ENCODE results near the gene LTC4S. TPM values are rescaled to one million over a fixed set of nuclear protein-coding genes. Genes with fewer than 3 reads are reported as not detected.
A peak's percentile ranks its signal among the peaks of the same experiment; 100 is the strongest.
"Not testable (repeated sequence)": the region's sequence is repeated elsewhere in the genome, so short reads cannot be mapped to it uniquely, and the experiment has no call there.

LTC4S gene
- total RNA-seq, 2 donors from 2014 or later, result 13.9 to 16.1 TPM

GRCh38 chr5:179767496-179768100 is 26.2 kb upstream of the LTC4S start:
- ATAC-seq, result no peak
- no peak for DNase-seq
- intact Hi-C loops (cut with DNase I), result no loop called here

- peak; percentile 12 for DNase-seq
- intact Hi-C loops (cut with DNase I), result no loop called here
- ATAC-seq, result no peak
Measured at GRCh38 chr5:179768326-179769085, 25.3 kb upstream of the LTC4S start.

DNA sequence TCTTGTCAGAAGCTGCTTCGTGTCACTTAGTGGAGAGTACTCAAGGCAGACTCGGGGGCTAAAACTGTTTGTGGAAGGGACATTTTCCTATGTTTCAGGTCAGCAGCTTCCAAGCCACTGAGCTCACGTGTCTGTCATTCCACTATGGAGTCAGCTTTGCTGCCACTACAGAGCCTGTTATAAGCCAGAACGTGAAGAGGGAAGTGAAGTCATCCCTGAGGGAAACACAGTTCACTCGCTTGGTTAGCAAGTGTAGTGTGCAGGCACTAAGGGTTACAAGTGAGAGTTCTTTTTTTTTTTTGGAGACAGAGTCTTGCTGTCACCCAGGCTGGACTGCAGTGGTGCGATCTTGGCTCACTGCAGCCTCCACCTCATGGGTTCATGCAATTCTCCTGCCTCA is 24.5 kb upstream of the LTC4S start:
- intact Hi-C loops (cut with DNase I), result no loop called here
- DNase-seq (peak; percentile 4), ATAC-seq (no peak)

DNA sequence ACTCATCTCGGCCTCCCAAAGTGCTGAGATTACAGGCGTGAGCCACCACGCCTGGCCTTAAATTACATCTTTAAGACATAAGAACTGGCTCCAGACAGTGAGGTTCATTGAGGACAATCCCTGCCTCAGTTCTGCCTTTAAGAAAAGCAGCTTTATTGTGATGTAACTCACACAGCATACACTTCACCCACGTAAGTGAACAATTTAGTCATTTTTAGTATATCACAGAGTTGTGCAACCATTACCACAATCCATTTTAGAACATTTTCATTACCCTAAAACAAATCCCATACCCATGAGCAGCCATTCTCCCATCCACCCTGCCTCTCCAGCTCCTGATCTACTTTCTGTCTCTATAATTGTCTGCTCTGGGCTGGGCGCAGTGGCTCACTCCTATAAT is 24.0 kb upstream of the LTC4S start:
- no peak for ATAC-seq
- DNase-seq, result peak; percentile 3
- intact Hi-C loops (cut with DNase I), result no loop called here

DNA sequence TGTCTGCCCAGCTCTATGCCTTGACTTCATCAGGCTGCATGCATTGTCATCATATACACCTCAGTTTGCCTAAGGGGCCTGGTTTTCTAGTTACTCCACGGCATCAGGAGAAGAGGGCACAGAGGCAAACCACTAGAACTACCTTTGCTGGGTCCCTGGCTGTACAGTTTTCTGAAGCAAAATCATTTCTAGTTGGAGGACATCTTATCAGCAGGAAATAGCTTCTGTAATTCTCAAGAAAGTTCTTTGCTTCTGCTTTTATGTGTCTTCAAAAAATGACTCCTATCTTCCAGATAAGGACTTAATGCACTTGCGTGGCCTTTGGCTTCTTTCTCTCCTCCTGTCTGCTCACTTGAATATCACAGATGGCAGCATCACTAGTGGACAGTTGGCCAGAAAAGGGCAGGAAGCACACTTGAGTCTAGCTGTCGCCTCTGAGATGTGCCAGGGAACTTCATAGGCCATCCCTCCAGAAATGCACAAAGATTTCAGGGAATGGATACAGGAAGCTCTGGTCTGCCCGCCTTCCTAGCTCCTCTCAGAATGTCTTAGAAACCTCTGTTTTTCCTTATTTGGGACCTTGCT is 22.4 kb upstream of the LTC4S start:
- no peak for ATAC-seq
- peak; percentile 14 for DNase-seq
- intact Hi-C loops (cut with DNase I), result no loop called here

- DNase-seq (peak; percentile 6), ATAC-seq (no peak)
- intact Hi-C loops (cut with DNase I), result no loop called here
Measured at GRCh38 chr5:179772351-179772750, 21.4 kb upstream of the LTC4S start.

DNA sequence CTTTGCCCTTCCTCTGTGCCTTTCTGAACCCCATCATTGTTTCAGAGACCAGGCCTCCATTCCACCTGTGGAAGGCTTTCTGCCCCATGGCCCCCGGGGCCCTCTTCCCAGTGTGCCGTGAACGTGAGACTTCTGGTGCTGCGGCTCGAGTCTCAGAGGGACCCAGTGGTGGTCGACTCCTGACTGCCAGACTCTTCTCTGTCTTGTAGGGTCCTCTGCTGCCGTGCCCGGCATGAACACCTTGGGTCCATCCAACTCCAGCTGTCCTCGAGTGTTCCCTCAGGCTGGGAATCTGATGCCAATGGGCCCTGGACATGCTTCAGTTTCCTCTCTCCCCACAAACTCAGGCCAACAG is 20.1 kb upstream of the LTC4S start:
- DNase-seq (peak; percentile 9), ATAC-seq (no peak)
- intact Hi-C loops (cut with DNase I), result no loop called here

- ATAC-seq, result peak in 1 of 2 donors; percentile 8
- peak; percentile 17 for DNase-seq
- intact Hi-C loops (cut with DNase I), result no loop called here
Measured at GRCh38 chr5:179774442-179774841, 19.3 kb upstream of the LTC4S start.

DNA sequence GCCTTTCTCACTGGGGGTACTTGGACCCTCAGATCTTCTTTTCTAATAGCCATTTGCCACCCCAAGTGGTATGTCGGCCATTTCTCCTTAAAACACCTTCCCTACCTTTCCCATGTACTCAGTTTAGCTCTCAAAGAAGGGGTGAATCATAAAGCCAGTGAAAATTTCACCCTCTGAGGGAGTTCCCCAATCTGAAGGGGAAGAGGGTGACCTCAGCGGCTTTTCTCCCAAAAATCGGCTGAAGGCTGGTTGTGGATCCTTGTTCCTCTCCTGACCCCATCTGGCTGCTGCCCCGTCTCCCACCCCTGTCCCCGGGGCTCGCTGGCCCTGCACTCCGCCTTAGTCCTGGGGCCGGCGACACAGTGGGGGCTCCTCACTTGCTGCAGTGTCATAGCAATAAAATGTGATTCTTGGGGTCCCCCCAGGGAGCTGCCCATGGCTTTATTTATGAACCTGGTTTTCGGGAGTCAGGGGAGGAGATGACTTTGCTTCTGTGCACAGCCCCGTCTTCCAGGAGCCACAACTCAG is 17.3 kb upstream of the LTC4S start:
- DNase-seq, result peak; percentile 8
- peak in 1 of 2 donors; percentile 33 for ATAC-seq
- intact Hi-C loops (cut with DNase I), result no loop called here

GRCh38 chr5:179777456-179777855 is 16.3 kb upstream of the LTC4S start:
- ATAC-seq, result no peak
- intact Hi-C loops (cut with DNase I), result no loop called here
- no peak for DNase-seq

DNA sequence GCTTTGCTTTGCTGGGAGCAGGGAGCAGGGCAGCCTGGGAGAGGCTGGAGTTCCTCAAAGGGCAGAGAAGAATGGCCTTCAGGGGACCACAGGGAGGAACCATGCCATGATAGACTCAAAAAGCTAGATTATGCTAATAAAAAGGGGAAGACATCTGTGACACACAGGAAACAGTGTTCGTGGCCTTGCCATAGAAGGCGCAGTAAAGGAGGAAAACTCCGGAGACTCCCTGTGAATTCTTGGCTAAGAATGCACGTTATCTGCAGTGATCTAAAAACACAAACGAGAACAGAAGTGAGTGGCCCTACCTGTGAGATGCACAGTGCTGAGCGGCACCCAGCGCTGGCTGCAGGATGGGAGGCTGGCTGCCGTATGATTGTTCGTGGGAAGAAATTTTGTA is 15.9 kb upstream of the LTC4S start:
- ATAC-seq (peak in 1 of 2 donors; percentile 29), DNase-seq (peak; percentile 4)
- intact Hi-C loops (cut with DNase I), result no loop called here

DNA sequence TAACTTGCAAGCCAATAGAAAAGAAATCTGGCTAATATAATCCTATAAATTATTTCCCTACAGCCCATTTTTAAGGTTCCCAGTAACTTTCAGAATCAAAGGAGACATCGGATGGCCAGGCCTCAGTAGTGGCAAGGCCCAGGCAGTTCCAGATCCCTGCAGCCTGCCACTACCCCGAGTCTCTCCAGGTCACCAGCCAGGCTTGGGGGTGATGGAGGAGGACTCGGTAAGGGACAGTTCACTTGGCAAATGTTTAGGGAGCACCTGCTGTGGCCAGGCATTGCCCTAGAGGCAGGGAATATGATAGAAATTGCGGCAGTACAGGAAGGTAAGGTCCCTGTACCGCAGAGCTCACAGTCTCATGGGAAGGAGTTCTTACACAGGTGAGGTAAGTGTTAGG is 15.2 kb upstream of the LTC4S start:
- no peak for DNase-seq
- intact Hi-C loops (cut with DNase I), result no loop called here
- ATAC-seq, result no peak

DNA sequence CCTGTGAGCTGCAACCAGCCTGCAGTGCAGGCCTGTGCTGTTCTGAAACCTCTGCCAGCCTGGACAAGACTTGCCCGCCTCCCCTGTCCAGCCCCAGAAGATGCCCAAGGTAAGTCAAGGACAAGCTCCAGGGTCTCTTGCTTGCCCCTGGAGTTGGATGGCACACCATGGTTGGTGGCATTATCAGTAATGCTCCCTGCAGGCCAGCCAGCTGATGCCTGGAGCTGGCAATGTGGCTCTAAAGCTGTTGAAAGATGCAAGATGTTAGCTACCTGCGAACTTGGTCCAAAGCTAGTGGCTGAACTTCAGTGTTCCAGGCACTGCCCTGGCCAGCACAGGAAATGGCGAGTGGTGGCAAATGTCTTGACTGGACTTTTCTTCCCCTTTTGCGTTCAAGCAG is 14.0 kb upstream of the LTC4S start:
- DNase-seq, result no peak
- ATAC-seq, result no peak
- intact Hi-C loops (cut with DNase I), result no loop called here

GRCh38 chr5:179780362-179780761 is 13.4 kb upstream of the LTC4S start:
- DNase-seq (no peak), ATAC-seq (peak in 1 of 2 donors; percentile 39)
- intact Hi-C loops (cut with DNase I), result no loop called here

DNA sequence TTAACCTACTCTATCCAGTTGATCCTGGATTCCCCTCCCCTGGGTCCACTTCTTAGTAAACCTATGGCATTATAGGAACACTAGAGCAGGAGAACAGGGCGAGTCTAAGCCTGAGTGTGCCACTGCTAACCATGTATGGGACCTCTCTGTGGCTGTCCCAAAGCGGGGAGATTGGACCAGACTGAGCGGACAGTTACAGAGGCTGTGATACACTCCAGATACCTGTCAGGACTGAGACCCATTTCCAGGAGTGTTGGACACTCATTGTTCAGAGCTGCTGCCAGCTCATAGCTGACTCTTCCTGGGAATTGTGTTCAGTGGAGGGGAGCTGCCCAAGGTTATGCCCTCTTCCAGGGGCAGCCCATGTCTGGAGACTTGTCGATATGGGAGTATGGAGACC is 11.9 kb upstream of the LTC4S start:
- DNase-seq (no peak), ATAC-seq (no peak)
- intact Hi-C loops (cut with DNase I), result no loop called here

GRCh38 chr5:179783128-179783527 is 10.7 kb upstream of the LTC4S start:
- no peak for ATAC-seq
- DNase-seq, result no peak
- intact Hi-C loops (cut with DNase I), result no loop called here

DNA sequence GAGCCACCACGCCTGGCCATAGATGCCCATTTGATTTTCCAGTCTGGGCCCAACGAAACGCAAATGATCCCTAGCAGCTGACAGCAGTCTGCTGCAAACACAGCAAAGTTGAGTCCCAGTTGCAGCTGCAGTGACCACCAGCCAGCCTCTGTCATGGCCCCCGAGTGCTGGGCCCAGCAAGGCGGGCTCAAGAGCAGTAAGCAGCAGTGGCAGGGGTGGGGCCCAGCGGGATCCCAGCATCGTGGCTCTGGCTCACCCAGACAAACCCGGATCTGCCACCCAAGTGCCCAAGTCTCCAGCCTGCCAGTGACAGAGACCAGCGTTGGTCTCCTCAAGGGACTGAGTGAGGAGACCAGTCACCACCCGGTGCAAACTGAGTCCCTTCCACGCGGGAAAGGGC is 6.9 kb upstream of the LTC4S start:
- no peak for ATAC-seq
- intact Hi-C loops (cut with DNase I), result no loop called here
- no peak for DNase-seq

DNA sequence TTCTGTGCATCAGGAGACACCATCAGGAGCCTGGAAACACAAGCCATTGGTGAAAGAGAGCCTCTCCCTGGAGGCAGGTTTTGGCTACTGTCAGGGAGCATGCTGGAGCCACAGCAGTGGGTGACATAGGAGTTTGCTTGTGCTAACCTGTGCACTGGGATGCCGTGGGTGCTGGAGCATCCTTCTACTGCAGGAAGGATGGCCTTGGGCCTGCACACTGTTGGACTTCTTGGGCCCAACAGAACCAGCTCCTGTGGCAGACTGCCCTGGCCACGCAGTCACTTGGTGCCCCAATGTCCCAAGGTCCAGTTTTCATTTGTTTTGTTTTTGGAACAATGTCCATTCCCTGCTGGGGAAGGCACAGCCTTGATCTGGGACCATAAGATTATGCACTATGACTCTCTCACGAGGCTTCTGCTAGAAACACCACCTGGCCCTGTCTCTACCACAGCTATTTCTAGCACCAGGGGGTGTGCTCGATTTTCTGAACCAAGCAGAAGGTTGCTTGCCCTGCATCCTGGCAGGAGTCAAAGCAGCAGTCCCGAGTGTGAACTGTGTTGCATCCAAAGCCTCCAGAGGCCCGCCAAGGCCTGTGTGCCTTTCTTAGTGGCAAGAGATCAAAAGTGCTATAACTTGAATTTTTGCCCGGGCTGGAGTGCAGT is 5.5 kb upstream of the LTC4S start:
- ATAC-seq, result no peak
- no peak for DNase-seq
- intact Hi-C loops (cut with DNase I), result no loop called here

DNA sequence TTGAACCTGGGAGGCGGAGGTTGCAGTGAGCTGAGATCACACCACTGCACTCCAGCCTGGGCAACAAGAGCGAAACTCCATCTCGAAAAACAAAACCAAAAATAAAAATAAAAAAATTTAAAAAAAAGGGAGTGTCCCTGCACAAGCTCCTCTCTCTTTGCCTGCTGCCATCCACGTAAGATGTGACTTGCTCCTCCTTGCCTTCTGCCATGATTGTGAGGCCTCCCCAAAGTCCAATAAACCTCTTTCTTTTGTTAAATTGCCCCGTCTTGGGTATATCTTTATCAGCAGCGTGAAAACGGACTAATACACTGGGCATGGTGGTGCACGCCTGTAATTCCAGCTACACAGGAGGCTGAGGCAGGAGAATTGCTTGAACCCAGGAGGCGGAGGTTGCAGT is 4.5 kb upstream of the LTC4S start:
- intact Hi-C loops (cut with DNase I); DNase-seq; ATAC-seq: not testable (repeated sequence)
